ENCODE results near the gene ATG7. TPM values are rescaled to one million over a fixed set of nuclear protein-coding genes. Genes with fewer than 3 reads are reported as not detected.
A peak's percentile ranks its signal among the peaks of the same experiment; 100 is the strongest.

The ATG7 gene
- total RNA-seq, 1 experiment from 2014 or later = 36.0 TPM

- H3K27me3 ChIP-seq (ENCODE audit: control insufficient read depth, insufficient read depth, low read length) = no peaks in the 10 kb centered on the region
- no peaks in the 10 kb centered on the region; the same call in 1 of the 2 replicates for H3K4me1 ChIP-seq (ENCODE audit: control insufficient read depth, insufficient read depth, low read length)
- H3K27ac ChIP-seq (ENCODE audit: low read length) = no peak overlapping the region; the same call in 1 of the 2 replicates
- BruUV-seq (replicated peaks) = no TSS peak
- ATAC-seq (no peak), DNase-seq (ENCODE audit: low read depth, low spot score) (no peak)
- intact Hi-C loops (cut with micrococcal nuclease; ENCODE audit: unreplicated experiment) (no loop called here), in situ Hi-C loops (cut with HindIII; ENCODE audit: low pct_unique_long_range_greater_than_20kb, low sequenced_read_pairs) (no loop called here)
- ChIA-PET POLR2A (interaction anchor here (0.6 kb wide), 1 partner anchor 78 kb away, joined by 4 read pairs; no protein-coding TSS in a partner anchor), CTCF (no interaction called here)
- no peak for TF ChIP-seq CTCF (IDR thresholded peaks at IDR 0.05)
- TF ChIP-seq SIN3A (IDR thresholded peaks at IDR 0.05; ENCODE audit: borderline replicate concordance, insufficient read depth, low read depth, low read length) = no peak
- TF ChIP-seq REST (IDR thresholded peaks at IDR 0.05; ENCODE audit: insufficient read depth in 1 of 2, low read depth in 2 of 2, low read length in 1 of 2) = no peak
- TF ChIP-seq TCF7L2 (IDR thresholded peaks at IDR 0.05; ENCODE audit: low read depth, low read length) = no peak
- H3K9me3 ChIP-seq (ENCODE audit: control insufficient read depth, insufficient read depth, low read depth, low read length) = no peaks in the 10 kb centered on the region
- H3K36me3 ChIP-seq (ENCODE audit: control insufficient read depth, insufficient read depth, low read length) = no peaks in the 10 kb centered on the region
- H3K4me3 ChIP-seq (ENCODE audit: low read depth in 2 of 2, low read length in 2 of 2) = no peak overlapping the region
Measured at GRCh38 chr3:11430624-11431023, 158.4 kb downstream of the ATG7 start.

- in situ Hi-C loops (cut with HindIII; ENCODE audit: low pct_unique_long_range_greater_than_20kb, low sequenced_read_pairs) = no loop called here
- DNase-seq (ENCODE audit: low read depth, low spot score) (no peak), ATAC-seq (no peak)
- CTCF ChIA-PET = no interaction called here
- intact Hi-C loops (cut with micrococcal nuclease; ENCODE audit: unreplicated experiment) = no loop called here
- H3K27me3 ChIP-seq (ENCODE audit: control insufficient read depth, insufficient read depth, low read length) = no peaks in the 10 kb centered on the region
- TF ChIP-seq CTCF (IDR thresholded peaks at IDR 0.05) (no peak), SIN3A (IDR thresholded peaks at IDR 0.05; ENCODE audit: borderline replicate concordance, insufficient read depth, low read depth, low read length) (no peak), POLR2AphosphoS5 (IDR thresholded peaks at IDR 0.05; ENCODE audit: low read depth, low read length) (no peak), REST (IDR thresholded peaks at IDR 0.05; ENCODE audit: insufficient read depth in 1 of 2, low read depth in 2 of 2, low read length in 1 of 2) (no peak), TCF7L2 (IDR thresholded peaks at IDR 0.05; ENCODE audit: low read depth, low read length) (no peak)
- POLR2A ChIA-PET = interaction anchor here (0.6 kb wide), 1 partner anchor 78 kb away, joined by 4 read pairs; no protein-coding TSS in a partner anchor
- no peaks in the 10 kb centered on the region; the same call in 1 of the 2 replicates for H3K4me1 ChIP-seq (ENCODE audit: control insufficient read depth, insufficient read depth, low read length)
- BruUV-seq (replicated peaks) = no TSS peak
- H3K27ac ChIP-seq (ENCODE audit: low read length) = peak overlapping the region; percentile 23; the same call in 1 of the 2 replicates
- no peaks in the 10 kb centered on the region for H3K9me3 ChIP-seq (ENCODE audit: control insufficient read depth, insufficient read depth, low read depth, low read length)
- no peaks in the 10 kb centered on the region for H3K36me3 ChIP-seq (ENCODE audit: control insufficient read depth, insufficient read depth, low read length)
- no peak overlapping the region for H3K4me3 ChIP-seq (ENCODE audit: low read depth in 2 of 2, low read length in 2 of 2)
Measured at GRCh38 chr3:11431319-11431718, 159.1 kb downstream of the ATG7 start.
